Peyer's patch (tissue), 4 donors: ENCODE measurements around the gene PIGP.

Experiments used
- POLR2A ChIP-seq, 2 donors: fragments of 450-650 bp; IDR thresholded peaks; one replicate each; pipeline ENCODE4 v1.5.1; 2017; ENCODE audit warnings: antibody characterized with exemption in 2 of 2, mild to moderate bottlenecking in 2 of 2, moderate library complexity in 2 of 2
- TF ChIP-seq, protein P1 (sequence below), 6 experiments: fragments of 450-650 bp in 4 of 6; fragments of 200-600 bp in 2 of 6; sonication (generic) in 1 of 6; IDR thresholded peaks; one replicate each; pipeline ENCODE4 v1.5.1; 2017 to 2019; ENCODE audit warnings: antibody characterized with exemption in 6 of 6, mild to moderate bottlenecking in 3 of 6, moderate library complexity in 1 of 6

GRCh38 chr21:37085726-37086125 is 12.9 kb upstream of the PIGP start:
- TF ChIP-seq, protein P1, sequence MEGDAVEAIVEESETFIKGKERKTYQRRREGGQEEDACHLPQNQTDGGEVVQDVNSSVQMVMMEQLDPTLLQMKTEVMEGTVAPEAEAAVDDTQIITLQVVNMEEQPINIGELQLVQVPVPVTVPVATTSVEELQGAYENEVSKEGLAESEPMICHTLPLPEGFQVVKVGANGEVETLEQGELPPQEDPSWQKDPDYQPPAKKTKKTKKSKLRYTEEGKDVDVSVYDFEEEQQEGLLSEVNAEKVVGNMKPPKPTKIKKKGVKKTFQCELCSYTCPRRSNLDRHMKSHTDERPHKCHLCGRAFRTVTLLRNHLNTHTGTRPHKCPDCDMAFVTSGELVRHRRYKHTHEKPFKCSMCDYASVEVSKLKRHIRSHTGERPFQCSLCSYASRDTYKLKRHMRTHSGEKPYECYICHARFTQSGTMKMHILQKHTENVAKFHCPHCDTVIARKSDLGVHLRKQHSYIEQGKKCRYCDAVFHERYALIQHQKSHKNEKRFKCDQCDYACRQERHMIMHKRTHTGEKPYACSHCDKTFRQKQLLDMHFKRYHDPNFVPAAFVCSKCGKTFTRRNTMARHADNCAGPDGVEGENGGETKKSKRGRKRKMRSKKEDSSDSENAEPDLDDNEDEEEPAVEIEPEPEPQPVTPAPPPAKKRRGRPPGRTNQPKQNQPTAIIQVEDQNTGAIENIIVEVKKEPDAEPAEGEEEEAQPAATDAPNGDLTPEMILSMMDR (IDR thresholded peaks at IDR 0.05), result no peak
- no peak for TF ChIP-seq POLR2A (IDR thresholded peaks at IDR 0.05)
